ENCODE results near the gene CENPM.

DNA sequence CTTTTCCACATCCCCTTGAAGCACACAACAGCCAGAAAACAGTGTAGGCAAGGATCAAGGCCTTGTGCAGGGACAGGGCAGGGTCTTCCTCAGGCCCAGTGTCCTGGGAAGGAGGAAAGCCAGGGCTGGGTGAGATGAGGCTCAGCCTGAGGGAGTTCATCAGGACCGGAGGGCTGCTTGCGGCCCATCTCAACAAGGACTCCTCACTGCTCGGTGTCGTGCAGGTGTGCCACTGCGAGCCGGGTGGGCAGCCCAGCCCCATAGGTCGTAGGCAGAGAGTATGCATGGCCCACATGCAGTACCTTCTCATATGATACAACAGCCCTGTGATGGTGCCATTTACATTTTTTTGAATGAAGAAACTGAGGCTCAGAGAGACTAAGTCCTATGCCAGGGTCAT is 44.9 kb downstream of the CENPM start:
- TF ChIP-seq, protein P1, sequence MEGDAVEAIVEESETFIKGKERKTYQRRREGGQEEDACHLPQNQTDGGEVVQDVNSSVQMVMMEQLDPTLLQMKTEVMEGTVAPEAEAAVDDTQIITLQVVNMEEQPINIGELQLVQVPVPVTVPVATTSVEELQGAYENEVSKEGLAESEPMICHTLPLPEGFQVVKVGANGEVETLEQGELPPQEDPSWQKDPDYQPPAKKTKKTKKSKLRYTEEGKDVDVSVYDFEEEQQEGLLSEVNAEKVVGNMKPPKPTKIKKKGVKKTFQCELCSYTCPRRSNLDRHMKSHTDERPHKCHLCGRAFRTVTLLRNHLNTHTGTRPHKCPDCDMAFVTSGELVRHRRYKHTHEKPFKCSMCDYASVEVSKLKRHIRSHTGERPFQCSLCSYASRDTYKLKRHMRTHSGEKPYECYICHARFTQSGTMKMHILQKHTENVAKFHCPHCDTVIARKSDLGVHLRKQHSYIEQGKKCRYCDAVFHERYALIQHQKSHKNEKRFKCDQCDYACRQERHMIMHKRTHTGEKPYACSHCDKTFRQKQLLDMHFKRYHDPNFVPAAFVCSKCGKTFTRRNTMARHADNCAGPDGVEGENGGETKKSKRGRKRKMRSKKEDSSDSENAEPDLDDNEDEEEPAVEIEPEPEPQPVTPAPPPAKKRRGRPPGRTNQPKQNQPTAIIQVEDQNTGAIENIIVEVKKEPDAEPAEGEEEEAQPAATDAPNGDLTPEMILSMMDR (conservative IDR thresholded peaks at IDR 0.05 in 1 of 2, IDR thresholded peaks at IDR 0.05 in 1 of 2; ENCODE audit: extremely low read depth in 1 of 2, insufficient read depth in 1 of 2, low read depth in 1 of 2, low read length in 2 of 2): no peak
- TF ChIP-seq EZH2 (IDR thresholded peaks at IDR 0.05; ENCODE audit: borderline replicate concordance, low read length): no peak
